ENCODE results near the gene DQX1. TPM values are rescaled to one million over a fixed set of nuclear protein-coding genes. Genes with fewer than 3 reads are reported as not detected.
A peak's percentile ranks its signal among the peaks of the same experiment; 100 is the strongest.

Gene DQX1
- total and polyA plus RNA-seq, 4 donors = 0.05 to 1.0 (median 0.08) TPM; not detected in 1

- 86% methylated on average over 14 of the region's 14 CpGs for WGBS
- DNase-seq (ENCODE audit: low spot score) = no peak
- Histone ChIP-seq H3K27ac (ENCODE audit: low read depth in 1 of 2, low read length in 2 of 2) (no peak overlapping the region), H3K4me3 (ENCODE audit: low read depth in 1 of 3, low read length in 3 of 3) (no peak overlapping the region), H3K4me1 (ENCODE audit: control insufficient read depth in 4 of 4, insufficient read depth in 4 of 4, low read length in 3 of 4) (peaks cover 0 to 4% (median 2%) of the 10 kb centered on the region in 4 donors), H3K36me3 (ENCODE audit: control insufficient read depth in 4 of 4, insufficient read depth in 3 of 4, low read depth in 1 of 4, low read length in 3 of 4) (no peaks in the 10 kb centered on the region), H3K9me3 (ENCODE audit: control insufficient read depth in 4 of 4, low read length in 3 of 4) (no peaks in the 10 kb centered on the region), H3K9ac (ENCODE audit: low read depth in 1 of 2, low read length in 2 of 2) (no peak overlapping the region), H3K27me3 (ENCODE audit: control insufficient read depth in 4 of 4, insufficient read depth in 4 of 4, low read length in 3 of 4) (no peaks in the 10 kb centered on the region)
- TF ChIP-seq RAD21 (IDR thresholded peaks at IDR 0.05) (no peak), JUND (IDR thresholded peaks at IDR 0.05) (no peak), TAF1 (conservative IDR thresholded peaks at IDR 0.05) (no peak), GABPA (IDR thresholded peaks at IDR 0.05 in 1 of 2, conservative IDR thresholded peaks at IDR 0.05 in 1 of 2) (no peak), HNF4G (IDR thresholded peaks at IDR 0.05) (no peak), HNF4A (conservative IDR thresholded peaks at IDR 0.05) (no peak), YY1 (IDR thresholded peaks at IDR 0.05) (no peak), EGR1 (IDR thresholded peaks at IDR 0.05; ENCODE audit: low read depth in 2 of 2) (no peak), NR2F2 (IDR thresholded peaks at IDR 0.05) (no peak), SP1 (IDR thresholded peaks at IDR 0.05) (no peak)
- TF ChIP-seq, protein P1, sequence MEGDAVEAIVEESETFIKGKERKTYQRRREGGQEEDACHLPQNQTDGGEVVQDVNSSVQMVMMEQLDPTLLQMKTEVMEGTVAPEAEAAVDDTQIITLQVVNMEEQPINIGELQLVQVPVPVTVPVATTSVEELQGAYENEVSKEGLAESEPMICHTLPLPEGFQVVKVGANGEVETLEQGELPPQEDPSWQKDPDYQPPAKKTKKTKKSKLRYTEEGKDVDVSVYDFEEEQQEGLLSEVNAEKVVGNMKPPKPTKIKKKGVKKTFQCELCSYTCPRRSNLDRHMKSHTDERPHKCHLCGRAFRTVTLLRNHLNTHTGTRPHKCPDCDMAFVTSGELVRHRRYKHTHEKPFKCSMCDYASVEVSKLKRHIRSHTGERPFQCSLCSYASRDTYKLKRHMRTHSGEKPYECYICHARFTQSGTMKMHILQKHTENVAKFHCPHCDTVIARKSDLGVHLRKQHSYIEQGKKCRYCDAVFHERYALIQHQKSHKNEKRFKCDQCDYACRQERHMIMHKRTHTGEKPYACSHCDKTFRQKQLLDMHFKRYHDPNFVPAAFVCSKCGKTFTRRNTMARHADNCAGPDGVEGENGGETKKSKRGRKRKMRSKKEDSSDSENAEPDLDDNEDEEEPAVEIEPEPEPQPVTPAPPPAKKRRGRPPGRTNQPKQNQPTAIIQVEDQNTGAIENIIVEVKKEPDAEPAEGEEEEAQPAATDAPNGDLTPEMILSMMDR (IDR thresholded peaks at IDR 0.05; ENCODE audit: low read depth, low read length, missing input control) = no peak
- TF ChIP-seq, protein P2, sequence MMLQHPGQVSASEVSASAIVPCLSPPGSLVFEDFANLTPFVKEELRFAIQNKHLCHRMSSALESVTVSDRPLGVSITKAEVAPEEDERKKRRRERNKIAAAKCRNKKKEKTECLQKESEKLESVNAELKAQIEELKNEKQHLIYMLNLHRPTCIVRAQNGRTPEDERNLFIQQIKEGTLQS (IDR thresholded peaks at IDR 0.05) = no peak
- TF ChIP-seq, protein P3, sequence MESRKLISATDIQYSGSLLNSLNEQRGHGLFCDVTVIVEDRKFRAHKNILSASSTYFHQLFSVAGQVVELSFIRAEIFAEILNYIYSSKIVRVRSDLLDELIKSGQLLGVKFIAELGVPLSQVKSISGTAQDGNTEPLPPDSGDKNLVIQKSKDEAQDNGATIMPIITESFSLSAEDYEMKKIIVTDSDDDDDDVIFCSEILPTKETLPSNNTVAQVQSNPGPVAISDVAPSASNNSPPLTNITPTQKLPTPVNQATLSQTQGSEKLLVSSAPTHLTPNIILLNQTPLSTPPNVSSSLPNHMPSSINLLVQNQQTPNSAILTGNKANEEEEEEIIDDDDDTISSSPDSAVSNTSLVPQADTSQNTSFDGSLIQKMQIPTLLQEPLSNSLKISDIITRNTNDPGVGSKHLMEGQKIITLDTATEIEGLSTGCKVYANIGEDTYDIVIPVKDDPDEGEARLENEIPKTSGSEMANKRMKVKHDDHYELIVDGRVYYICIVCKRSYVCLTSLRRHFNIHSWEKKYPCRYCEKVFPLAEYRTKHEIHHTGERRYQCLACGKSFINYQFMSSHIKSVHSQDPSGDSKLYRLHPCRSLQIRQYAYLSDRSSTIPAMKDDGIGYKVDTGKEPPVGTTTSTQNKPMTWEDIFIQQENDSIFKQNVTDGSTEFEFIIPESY (IDR thresholded peaks at IDR 0.05) = no peak
Observed at GRCh38 chr2:74556159-74556558, 30.1 kb upstream of the DQX1 start.

DNA sequence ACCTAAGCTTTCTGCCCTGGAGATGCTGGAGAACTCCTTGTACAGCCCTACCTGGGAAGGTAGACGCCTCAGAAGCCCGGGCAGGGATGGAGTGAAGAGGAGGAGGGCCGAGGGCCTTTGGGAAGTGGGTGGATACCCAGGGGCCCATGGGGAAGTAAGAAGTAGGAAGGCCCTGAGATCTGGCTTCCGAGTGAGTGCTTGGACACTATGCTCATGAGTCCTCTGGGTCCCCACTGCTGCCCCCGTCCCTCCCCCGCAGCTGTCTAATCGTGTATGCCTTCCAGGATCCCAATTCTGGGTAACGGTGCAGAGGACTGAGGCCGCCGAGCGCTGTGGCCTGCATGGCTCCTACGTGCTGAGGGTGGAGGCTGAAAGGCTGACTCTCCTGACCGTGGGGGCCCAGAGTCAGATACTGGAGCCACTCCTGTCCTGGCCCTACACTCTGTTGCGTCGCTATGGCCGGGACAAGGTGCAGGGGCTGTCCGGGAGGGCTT, 29.6 kb upstream of the DQX1 start:
- Histone ChIP-seq H3K4me1 (ENCODE audit: control insufficient read depth in 4 of 4, insufficient read depth in 4 of 4, low read length in 3 of 4) (peaks cover 0 to 4% (median 2%) of the 10 kb centered on the region in 4 donors), H3K27ac (ENCODE audit: low read depth in 1 of 2, low read length in 2 of 2) (no peak overlapping the region)
- no peak for DNase-seq (ENCODE audit: low spot score)

DNA sequence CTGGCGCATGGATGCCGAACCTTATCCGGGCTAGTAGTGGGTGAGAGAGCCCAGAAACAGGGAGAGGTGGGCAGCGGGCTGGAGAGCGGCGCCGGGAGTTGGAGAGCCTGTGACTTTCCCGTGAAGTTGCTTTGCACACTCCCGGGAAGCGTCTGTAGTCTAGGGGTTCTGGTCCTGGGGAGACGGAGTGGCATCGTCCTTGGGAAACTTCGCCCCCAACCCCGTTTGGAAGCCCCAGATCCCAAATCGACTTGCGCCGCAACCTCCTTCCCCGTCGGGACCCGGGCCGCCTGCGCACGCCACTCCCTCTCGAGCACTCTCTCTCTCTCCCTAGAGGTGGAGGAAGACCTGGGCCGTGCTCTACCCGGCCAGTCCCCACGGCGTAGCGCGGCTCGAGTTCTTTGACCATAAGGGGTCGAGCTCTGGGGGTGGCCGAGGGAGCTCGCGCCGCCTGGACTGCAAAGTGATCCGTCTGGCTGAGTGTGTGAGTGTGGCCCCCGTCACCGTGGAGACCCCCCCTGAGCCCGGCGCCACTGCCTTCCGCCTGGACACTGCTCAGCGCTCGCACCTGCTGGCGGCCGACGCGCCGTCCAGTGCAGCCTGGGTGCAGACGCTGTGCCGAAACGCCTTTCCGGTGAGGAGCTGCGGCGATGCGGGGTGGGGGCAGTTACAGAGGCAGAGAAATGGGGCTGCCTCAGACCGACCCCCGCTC, 28.9 kb upstream of the DQX1 start:
- peak; percentile 56 for DNase-seq (ENCODE audit: low spot score)
- H3K36me3 ChIP-seq (ENCODE audit: control insufficient read depth in 4 of 4, insufficient read depth in 3 of 4, low read depth in 1 of 4, low read length in 3 of 4) = no peaks in the 10 kb centered on the region
- H3K27me3 ChIP-seq (ENCODE audit: control insufficient read depth in 4 of 4, insufficient read depth in 4 of 4, low read length in 3 of 4) = no peaks in the 10 kb centered on the region
- H3K9ac ChIP-seq (ENCODE audit: low read depth in 1 of 2, low read length in 2 of 2) = no peak overlapping the region
- H3K9me3 ChIP-seq (ENCODE audit: control insufficient read depth in 4 of 4, low read length in 3 of 4) = no peaks in the 10 kb centered on the region
- peaks cover 0 to 4% (median 2%) of the 10 kb centered on the region in 4 donors for H3K4me1 ChIP-seq (ENCODE audit: control insufficient read depth in 4 of 4, insufficient read depth in 4 of 4, low read length in 3 of 4)
- TF ChIP-seq YY1 (IDR thresholded peaks at IDR 0.05) = peak; percentile 24
- no peak for TF ChIP-seq MAX (IDR thresholded peaks at IDR 0.05)
- WGBS = 12% methylated on average over 58 of the region's 58 CpGs
- H3K27ac ChIP-seq (ENCODE audit: low read depth in 1 of 2, low read length in 2 of 2) = peak overlapping the region; percentile 40 to 53
- H3K4me3 ChIP-seq (ENCODE audit: low read depth in 1 of 3, low read length in 3 of 3) = peak overlapping the region; percentile 30 to 62 (median 53)

More for the DNA sequence above, 29.6 kb upstream of the DQX1 start:
- Histone ChIP-seq H3K36me3 (ENCODE audit: control insufficient read depth in 4 of 4, insufficient read depth in 3 of 4, low read depth in 1 of 4, low read length in 3 of 4) (no peaks in the 10 kb centered on the region), H3K27me3 (ENCODE audit: control insufficient read depth in 4 of 4, insufficient read depth in 4 of 4, low read length in 3 of 4) (no peaks in the 10 kb centered on the region), H3K4me3 (ENCODE audit: low read depth in 1 of 3, low read length in 3 of 3) (peak overlapping the region in 2 of 3 donors; percentile 53 to 62), H3K9me3 (ENCODE audit: control insufficient read depth in 4 of 4, low read length in 3 of 4) (no peaks in the 10 kb centered on the region), H3K9ac (ENCODE audit: low read depth in 1 of 2, low read length in 2 of 2) (no peak overlapping the region)
- TF ChIP-seq HNF4G (IDR thresholded peaks at IDR 0.05) (no peak), FOXA1 (IDR thresholded peaks at IDR 0.05) (no peak)
- WGBS = 78% methylated on average over 17 of the region's 17 CpGs

Measured in liver (tissue), 9 donors.